ENCODE results near the gene COL15A1. TPM values are rescaled to one million over a fixed set of nuclear protein-coding genes. Genes with fewer than 3 reads are reported as not detected.

Gene COL15A1
- total RNA-seq, 1 experiment from 2014 or later = 0.10 TPM

DNA sequence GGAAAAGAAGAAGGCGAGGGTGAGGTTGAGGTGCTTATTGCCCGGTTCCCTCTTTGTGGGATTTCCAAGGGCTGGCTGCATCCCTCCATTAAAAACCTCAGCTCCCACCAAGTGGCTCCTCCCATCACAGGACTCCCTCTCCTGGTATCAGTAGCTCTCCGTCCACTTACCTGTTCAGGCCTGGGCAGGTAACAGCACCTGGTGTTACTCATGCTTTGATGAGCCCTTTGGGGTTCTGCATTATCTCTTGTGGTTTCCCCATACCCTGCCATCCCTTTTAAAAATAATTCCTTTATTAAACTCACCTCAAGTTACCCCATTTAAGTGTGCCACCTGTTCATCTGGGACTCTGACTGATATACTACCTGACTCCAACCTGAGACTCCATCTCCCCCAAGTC, 143.8 kb downstream of the COL15A1 start:
- no peaks in the 10 kb centered on the region for H3K4me1 ChIP-seq (ENCODE audit: control insufficient read depth, insufficient read depth, low read length)
- no TSS peak for BruUV-seq (replicated peaks)
- H3K27ac ChIP-seq (ENCODE audit: low read length) = no peak overlapping the region
- in situ Hi-C loops (cut with HindIII; ENCODE audit: low pct_unique_long_range_greater_than_20kb, low sequenced_read_pairs) = no loop called here
- POLR2A ChIA-PET = no interaction called here
- no peaks in the 10 kb centered on the region for H3K9me3 ChIP-seq (ENCODE audit: control insufficient read depth, insufficient read depth, low read depth, low read length)
- intact Hi-C loops (cut with micrococcal nuclease; ENCODE audit: unreplicated experiment) = no loop called here
- H3K36me3 ChIP-seq (ENCODE audit: control insufficient read depth, insufficient read depth, low read length) = no peaks in the 10 kb centered on the region
- ATAC-seq (no peak), DNase-seq (ENCODE audit: low read depth, low spot score) (no peak)
- CTCF ChIA-PET = no interaction called here
- TF ChIP-seq, protein P1, sequence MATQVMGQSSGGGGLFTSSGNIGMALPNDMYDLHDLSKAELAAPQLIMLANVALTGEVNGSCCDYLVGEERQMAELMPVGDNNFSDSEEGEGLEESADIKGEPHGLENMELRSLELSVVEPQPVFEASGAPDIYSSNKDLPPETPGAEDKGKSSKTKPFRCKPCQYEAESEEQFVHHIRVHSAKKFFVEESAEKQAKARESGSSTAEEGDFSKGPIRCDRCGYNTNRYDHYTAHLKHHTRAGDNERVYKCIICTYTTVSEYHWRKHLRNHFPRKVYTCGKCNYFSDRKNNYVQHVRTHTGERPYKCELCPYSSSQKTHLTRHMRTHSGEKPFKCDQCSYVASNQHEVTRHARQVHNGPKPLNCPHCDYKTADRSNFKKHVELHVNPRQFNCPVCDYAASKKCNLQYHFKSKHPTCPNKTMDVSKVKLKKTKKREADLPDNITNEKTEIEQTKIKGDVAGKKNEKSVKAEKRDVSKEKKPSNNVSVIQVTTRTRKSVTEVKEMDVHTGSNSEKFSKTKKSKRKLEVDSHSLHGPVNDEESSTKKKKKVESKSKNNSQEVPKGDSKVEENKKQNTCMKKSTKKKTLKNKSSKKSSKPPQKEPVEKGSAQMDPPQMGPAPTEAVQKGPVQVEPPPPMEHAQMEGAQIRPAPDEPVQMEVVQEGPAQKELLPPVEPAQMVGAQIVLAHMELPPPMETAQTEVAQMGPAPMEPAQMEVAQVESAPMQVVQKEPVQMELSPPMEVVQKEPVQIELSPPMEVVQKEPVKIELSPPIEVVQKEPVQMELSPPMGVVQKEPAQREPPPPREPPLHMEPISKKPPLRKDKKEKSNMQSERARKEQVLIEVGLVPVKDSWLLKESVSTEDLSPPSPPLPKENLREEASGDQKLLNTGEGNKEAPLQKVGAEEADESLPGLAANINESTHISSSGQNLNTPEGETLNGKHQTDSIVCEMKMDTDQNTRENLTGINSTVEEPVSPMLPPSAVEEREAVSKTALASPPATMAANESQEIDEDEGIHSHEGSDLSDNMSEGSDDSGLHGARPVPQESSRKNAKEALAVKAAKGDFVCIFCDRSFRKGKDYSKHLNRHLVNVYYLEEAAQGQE (IDR thresholded peaks at IDR 0.05; ENCODE audit: insufficient read depth in 1 of 2, low read depth in 2 of 2, low read length in 1 of 2) = no peak
- TF ChIP-seq, protein P2, sequence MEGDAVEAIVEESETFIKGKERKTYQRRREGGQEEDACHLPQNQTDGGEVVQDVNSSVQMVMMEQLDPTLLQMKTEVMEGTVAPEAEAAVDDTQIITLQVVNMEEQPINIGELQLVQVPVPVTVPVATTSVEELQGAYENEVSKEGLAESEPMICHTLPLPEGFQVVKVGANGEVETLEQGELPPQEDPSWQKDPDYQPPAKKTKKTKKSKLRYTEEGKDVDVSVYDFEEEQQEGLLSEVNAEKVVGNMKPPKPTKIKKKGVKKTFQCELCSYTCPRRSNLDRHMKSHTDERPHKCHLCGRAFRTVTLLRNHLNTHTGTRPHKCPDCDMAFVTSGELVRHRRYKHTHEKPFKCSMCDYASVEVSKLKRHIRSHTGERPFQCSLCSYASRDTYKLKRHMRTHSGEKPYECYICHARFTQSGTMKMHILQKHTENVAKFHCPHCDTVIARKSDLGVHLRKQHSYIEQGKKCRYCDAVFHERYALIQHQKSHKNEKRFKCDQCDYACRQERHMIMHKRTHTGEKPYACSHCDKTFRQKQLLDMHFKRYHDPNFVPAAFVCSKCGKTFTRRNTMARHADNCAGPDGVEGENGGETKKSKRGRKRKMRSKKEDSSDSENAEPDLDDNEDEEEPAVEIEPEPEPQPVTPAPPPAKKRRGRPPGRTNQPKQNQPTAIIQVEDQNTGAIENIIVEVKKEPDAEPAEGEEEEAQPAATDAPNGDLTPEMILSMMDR (IDR thresholded peaks at IDR 0.05) = no peak
- TF ChIP-seq SIN3A (IDR thresholded peaks at IDR 0.05; ENCODE audit: borderline replicate concordance, insufficient read depth, low read depth, low read length) = no peak
- no peak for TF ChIP-seq TCF7L2 (IDR thresholded peaks at IDR 0.05; ENCODE audit: low read depth, low read length)
- no peak for TF ChIP-seq POLR2AphosphoS5 (IDR thresholded peaks at IDR 0.05; ENCODE audit: low read depth, low read length)
- H3K27me3 ChIP-seq (ENCODE audit: control insufficient read depth, insufficient read depth, low read length) = no peaks in the 10 kb centered on the region
- no peak overlapping the region for H3K4me3 ChIP-seq (ENCODE audit: low read depth in 2 of 2, low read length in 2 of 2)

GRCh38 chr9:99090336-99091130, 146.8 kb downstream of the COL15A1 start:
- ATAC-seq (no peak), DNase-seq (ENCODE audit: low read depth, low spot score) (no peak)
- Histone ChIP-seq H3K9me3 (ENCODE audit: control insufficient read depth, insufficient read depth, low read depth, low read length) (no peaks in the 10 kb centered on the region), H3K27me3 (ENCODE audit: control insufficient read depth, insufficient read depth, low read length) (no peaks in the 10 kb centered on the region), H3K4me3 (ENCODE audit: low read depth in 2 of 2, low read length in 2 of 2) (no peak overlapping the region), H3K4me1 (ENCODE audit: control insufficient read depth, insufficient read depth, low read length) (no peaks in the 10 kb centered on the region), H3K36me3 (ENCODE audit: control insufficient read depth, insufficient read depth, low read length) (no peaks in the 10 kb centered on the region), H3K27ac (ENCODE audit: low read length) (no peak overlapping the region)
- in situ Hi-C loops (cut with HindIII; ENCODE audit: low pct_unique_long_range_greater_than_20kb, low sequenced_read_pairs) = no loop called here
- no TSS peak for BruUV-seq (replicated peaks)
- intact Hi-C loops (cut with micrococcal nuclease; ENCODE audit: unreplicated experiment) = no loop called here
- TF ChIP-seq SIN3A (IDR thresholded peaks at IDR 0.05; ENCODE audit: borderline replicate concordance, insufficient read depth, low read depth, low read length) = no peak
- TF ChIP-seq, protein P1 (IDR thresholded peaks at IDR 0.05; ENCODE audit: insufficient read depth in 1 of 2, low read depth in 2 of 2, low read length in 1 of 2) = no peak
- TF ChIP-seq TCF7L2 (IDR thresholded peaks at IDR 0.05; ENCODE audit: low read depth, low read length) = no peak
- no peak for TF ChIP-seq POLR2AphosphoS5 (IDR thresholded peaks at IDR 0.05; ENCODE audit: low read depth, low read length)
- POLR2A ChIA-PET = no interaction called here
- CTCF ChIA-PET = no interaction called here

Data from Panc1 (cell line).